ENCODE data around the gene CADPS2.

DNA sequence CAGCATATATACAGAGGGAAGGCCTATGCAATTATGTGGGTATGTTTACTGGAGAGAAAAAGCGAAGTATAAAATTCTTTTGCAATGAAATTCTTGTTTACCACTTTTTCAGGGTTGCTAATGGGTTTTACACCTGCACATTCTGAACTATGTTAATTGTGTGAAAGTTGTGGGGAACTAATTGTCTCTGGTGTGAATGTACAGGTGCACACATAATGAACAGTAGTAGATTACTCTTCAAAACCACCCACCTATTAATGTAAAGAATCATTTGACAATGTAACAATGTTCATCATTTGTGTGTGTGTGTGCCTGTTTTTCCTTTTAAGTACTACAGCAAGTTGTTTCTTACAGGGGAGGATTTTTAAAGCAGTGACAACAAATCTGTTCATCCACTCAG lies 501.7 kb downstream of the CADPS2 start:
- TF ChIP-seq RFX5 (IDR thresholded peaks at IDR 0.05; ENCODE audit: low read depth, low read length) (no peak), RAD21 (IDR thresholded peaks at IDR 0.05; ENCODE audit: low read length) (no peak), POLR2A (IDR thresholded peaks at IDR 0.05; ENCODE audit: low read depth, low read length) (no peak), USF2 (IDR thresholded peaks at IDR 0.05; ENCODE audit: low read depth, low read length) (no peak)
- TF ChIP-seq, protein P1, sequence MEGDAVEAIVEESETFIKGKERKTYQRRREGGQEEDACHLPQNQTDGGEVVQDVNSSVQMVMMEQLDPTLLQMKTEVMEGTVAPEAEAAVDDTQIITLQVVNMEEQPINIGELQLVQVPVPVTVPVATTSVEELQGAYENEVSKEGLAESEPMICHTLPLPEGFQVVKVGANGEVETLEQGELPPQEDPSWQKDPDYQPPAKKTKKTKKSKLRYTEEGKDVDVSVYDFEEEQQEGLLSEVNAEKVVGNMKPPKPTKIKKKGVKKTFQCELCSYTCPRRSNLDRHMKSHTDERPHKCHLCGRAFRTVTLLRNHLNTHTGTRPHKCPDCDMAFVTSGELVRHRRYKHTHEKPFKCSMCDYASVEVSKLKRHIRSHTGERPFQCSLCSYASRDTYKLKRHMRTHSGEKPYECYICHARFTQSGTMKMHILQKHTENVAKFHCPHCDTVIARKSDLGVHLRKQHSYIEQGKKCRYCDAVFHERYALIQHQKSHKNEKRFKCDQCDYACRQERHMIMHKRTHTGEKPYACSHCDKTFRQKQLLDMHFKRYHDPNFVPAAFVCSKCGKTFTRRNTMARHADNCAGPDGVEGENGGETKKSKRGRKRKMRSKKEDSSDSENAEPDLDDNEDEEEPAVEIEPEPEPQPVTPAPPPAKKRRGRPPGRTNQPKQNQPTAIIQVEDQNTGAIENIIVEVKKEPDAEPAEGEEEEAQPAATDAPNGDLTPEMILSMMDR (conservative IDR thresholded peaks at IDR 0.05; ENCODE audit: low read depth, low read length), result no peak
